ENCODE results near the gene TGOLN2. TPM values are rescaled to one million over a fixed set of nuclear protein-coding genes. Genes with fewer than 3 reads are reported as not detected.

Gene TGOLN2
- total RNA-seq, 1 experiment from 2014 or later, result 171 TPM

DNA sequence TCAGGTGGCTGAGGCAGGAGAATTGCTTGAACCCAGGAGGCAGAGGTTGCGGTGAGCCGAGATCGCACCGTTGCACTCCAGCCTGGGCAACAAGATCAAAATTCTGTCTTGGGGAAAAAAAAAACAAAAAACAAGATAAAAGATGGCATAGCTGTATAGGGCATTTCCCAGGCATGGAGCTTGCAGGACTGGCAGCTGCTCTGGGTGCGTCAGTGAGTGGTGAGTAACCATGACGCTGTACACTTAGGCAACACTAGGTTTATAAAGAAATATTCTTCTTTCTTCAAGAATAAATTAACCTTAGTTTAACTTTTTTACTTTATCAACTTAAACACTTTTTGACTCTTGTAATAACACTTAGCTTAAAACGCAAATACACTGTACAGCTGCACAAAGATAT lies 15.4 kb downstream of the TGOLN2 start:
- Mint-ChIP-seq H3K27ac (ENCODE audit: unreplicated experiment) (no peak overlapping the region), H3K4me3 (ENCODE audit: low read depth, unreplicated experiment) (no peak overlapping the region), H3K9me3 (ENCODE audit: low read depth, unreplicated experiment) (no peaks in the 10 kb centered on the region), H3K4me1 (ENCODE audit: low read depth, unreplicated experiment) (peaks cover 22% of the 10 kb centered on the region), H3K27me3 (ENCODE audit: unreplicated experiment) (no peaks in the 10 kb centered on the region), H3K36me3 (ENCODE audit: insufficient read depth, unreplicated experiment) (peaks cover 17% of the 10 kb centered on the region)
- CTCF ChIA-PET, result interaction anchor here (0.7 kb wide), 1 partner anchor 9 kb away, joined by 3 read pairs; no protein-coding TSS in a partner anchor
- BruUV-seq (replicated peaks), result no TSS peak
- no peak for TF ChIP-seq CTCF (IDR thresholded peaks at IDR 0.05; ENCODE audit: unreplicated experiment)
- intact Hi-C loops (cut with micrococcal nuclease; ENCODE audit: unreplicated experiment), result no loop called here
- no peak for DNase-seq

GRCh38 chr2:85310330-85310729 lies 17.5 kb downstream of the TGOLN2 start:
- Mint-ChIP-seq H3K4me1 (ENCODE audit: low read depth, unreplicated experiment) (peaks cover 31% of the 10 kb centered on the region), H3K27me3 (ENCODE audit: unreplicated experiment) (peaks cover 6% of the 10 kb centered on the region), H3K4me3 (ENCODE audit: low read depth, unreplicated experiment) (no peak overlapping the region), H3K9me3 (ENCODE audit: low read depth, unreplicated experiment) (no peaks in the 10 kb centered on the region), H3K27ac (ENCODE audit: unreplicated experiment) (no peak overlapping the region), H3K36me3 (ENCODE audit: insufficient read depth, unreplicated experiment) (peaks cover 8% of the 10 kb centered on the region)
- TF ChIP-seq CTCF (IDR thresholded peaks at IDR 0.05; ENCODE audit: unreplicated experiment), result no peak
- intact Hi-C loops (cut with micrococcal nuclease; ENCODE audit: unreplicated experiment), result no loop called here
- CTCF ChIA-PET, result interaction anchor here (0.6 kb wide), 1 partner anchor 975 kb away, joined by 4 read pairs; no protein-coding TSS in a partner anchor
- DNase-seq, result no peak
- no TSS peak for BruUV-seq (replicated peaks)

DNA sequence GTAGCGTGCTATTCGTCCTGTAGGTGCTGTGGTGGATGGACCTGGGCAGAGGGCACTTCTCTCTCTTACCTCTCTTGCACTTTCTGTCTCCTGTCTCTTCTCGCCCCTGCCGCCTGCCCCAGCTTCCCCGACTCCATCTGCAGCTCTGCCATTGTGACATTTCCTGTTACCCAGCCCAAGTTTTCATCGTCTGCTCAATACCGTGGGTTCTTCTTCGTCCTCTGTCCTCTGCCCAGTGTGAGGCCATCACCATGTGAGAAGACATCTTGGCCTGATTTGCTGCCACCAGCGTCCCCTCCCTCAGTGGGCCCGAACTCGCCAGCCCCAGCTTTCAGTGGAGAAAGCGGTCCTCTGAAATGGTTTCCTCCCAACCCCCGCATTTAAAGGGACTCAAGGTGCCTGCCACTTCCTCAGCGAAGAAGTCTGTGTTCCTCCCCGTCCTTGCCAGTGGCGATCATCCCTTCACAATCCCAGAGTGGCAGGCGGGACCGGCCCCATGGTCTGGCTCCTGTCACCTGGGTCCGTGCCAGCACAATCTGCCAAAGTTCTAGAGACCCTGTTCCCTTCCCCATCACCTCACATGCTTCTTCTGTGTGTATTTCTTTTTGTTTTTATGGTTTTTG lies 18.0 kb downstream of the TGOLN2 start:
- intact Hi-C loops (cut with micrococcal nuclease; ENCODE audit: unreplicated experiment), result loop anchor here (10.0 kb wide), 1 partner anchor 815 kb away; no protein-coding TSS in a partner anchor
- BruUV-seq (replicated peaks), result no TSS peak

GRCh38 chr2:85308896-85309555 lies 18.8 kb downstream of the TGOLN2 start:
- H3K27ac Mint-ChIP-seq (ENCODE audit: unreplicated experiment), result peak overlapping the region; percentile 0
- H3K4me3 Mint-ChIP-seq (ENCODE audit: low read depth, unreplicated experiment), result no peak overlapping the region
- peak; percentile 18 for DNase-seq
- intact Hi-C loops (cut with micrococcal nuclease; ENCODE audit: unreplicated experiment), result loop anchor here (10.0 kb wide), 1 partner anchor 814 kb away; no protein-coding TSS in a partner anchor
- TF ChIP-seq CTCF (IDR thresholded peaks at IDR 0.05; ENCODE audit: unreplicated experiment), result no peak
- no peaks in the 10 kb centered on the region for H3K36me3 Mint-ChIP-seq (ENCODE audit: insufficient read depth, unreplicated experiment)
- no TSS peak for BruUV-seq (replicated peaks)
- H3K27me3 Mint-ChIP-seq (ENCODE audit: unreplicated experiment), result peaks cover 13% of the 10 kb centered on the region
- H3K4me1 Mint-ChIP-seq (ENCODE audit: low read depth, unreplicated experiment), result peaks cover 31% of the 10 kb centered on the region
- no peaks in the 10 kb centered on the region for H3K9me3 Mint-ChIP-seq (ENCODE audit: low read depth, unreplicated experiment)
- CTCF ChIA-PET, result no interaction called here

More for the DNA sequence above, 18.0 kb downstream of the TGOLN2 start:
- H3K4me1 Mint-ChIP-seq (ENCODE audit: low read depth, unreplicated experiment), result peaks cover 31% of the 10 kb centered on the region
- H3K4me3 Mint-ChIP-seq (ENCODE audit: low read depth, unreplicated experiment), result no peak overlapping the region
- peak overlapping the region; percentile 0 for H3K27ac Mint-ChIP-seq (ENCODE audit: unreplicated experiment)
- peaks cover 12% of the 10 kb centered on the region for H3K27me3 Mint-ChIP-seq (ENCODE audit: unreplicated experiment)
- no peaks in the 10 kb centered on the region for H3K9me3 Mint-ChIP-seq (ENCODE audit: low read depth, unreplicated experiment)
- peaks cover 6% of the 10 kb centered on the region for H3K36me3 Mint-ChIP-seq (ENCODE audit: insufficient read depth, unreplicated experiment)
- no peak for DNase-seq
- TF ChIP-seq CTCF (IDR thresholded peaks at IDR 0.05; ENCODE audit: unreplicated experiment), result no peak
- CTCF ChIA-PET, result interaction anchor here (0.6 kb wide), 1 partner anchor 975 kb away, joined by 4 read pairs; no protein-coding TSS in a partner anchor
